ENCODE data around the gene ARHGEF3.

The ARHGEF3 gene

GRCh38 chr3:56822501-56822900 lies 20.8 kb upstream of the ARHGEF3 start:
- DNase-seq: no peak

GRCh38 chr3:56819016-56819809 lies 17.5 kb upstream of the ARHGEF3 start:
- DNase-seq: no peak

- no peak for DNase-seq
Observed at GRCh38 chr3:56818156-56818985, 16.6 kb upstream of the ARHGEF3 start.

DNA sequence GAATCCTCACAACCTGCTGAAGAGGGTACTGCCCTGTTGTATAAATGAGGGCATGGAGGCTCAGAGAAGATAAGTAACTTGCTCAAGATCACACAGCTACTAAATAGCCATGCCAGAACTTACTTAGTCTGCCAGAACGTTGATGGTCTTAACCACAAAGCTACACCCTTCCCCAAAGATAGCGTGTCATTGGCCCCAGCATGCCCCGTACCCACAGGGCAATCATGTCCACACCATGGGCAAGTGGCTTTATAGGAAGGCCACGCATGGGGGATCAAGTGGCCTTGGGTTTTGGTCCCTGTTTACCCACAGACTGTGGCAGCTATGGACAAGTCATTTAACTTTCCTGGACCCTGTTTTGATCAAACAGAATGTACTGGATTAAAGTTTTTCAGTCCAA lies 15.9 kb upstream of the ARHGEF3 start:
- no peak for DNase-seq

DNA sequence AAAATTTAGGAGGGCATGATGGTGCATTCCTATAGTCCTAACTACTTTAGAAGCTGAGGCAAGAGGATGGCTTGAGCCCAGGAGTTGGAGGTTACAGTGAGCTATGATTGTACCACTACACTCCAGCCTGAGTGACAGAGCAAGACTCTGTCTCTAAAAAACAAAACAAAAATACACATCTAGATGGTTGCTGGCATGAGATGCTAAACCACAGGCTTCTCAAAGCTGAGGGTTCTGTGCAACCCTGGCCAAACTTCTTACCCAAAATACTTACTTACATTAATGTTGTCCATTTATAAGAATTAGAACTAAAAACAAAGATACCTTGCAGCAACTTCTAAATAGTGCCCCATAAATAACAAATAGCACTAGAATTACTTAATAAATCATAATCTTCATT lies 14.3 kb upstream of the ARHGEF3 start:
- DNase-seq: no peak

DNA sequence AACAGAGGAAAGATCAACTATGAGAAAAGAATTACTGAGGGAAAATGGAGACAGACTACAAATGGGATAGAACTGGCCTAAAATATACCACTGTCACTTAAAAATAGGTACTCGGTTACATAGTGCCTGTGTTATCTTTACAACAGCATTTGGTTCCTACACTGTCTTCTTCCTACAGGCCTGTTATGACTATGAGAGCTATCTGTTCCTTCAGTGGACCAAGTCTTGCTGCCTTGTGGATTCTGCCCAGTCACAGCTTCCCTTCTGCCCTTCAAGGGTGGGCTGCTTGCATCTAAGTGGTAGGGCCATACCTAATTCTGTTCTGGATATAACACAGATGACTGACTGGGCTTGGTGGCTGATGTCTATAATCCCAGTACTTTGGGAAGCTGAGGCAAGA lies 13.8 kb upstream of the ARHGEF3 start:
- no peak for DNase-seq

GRCh38 chr3:56813653-56813960 lies 11.9 kb upstream of the ARHGEF3 start:
- DNase-seq: no peak

DNA sequence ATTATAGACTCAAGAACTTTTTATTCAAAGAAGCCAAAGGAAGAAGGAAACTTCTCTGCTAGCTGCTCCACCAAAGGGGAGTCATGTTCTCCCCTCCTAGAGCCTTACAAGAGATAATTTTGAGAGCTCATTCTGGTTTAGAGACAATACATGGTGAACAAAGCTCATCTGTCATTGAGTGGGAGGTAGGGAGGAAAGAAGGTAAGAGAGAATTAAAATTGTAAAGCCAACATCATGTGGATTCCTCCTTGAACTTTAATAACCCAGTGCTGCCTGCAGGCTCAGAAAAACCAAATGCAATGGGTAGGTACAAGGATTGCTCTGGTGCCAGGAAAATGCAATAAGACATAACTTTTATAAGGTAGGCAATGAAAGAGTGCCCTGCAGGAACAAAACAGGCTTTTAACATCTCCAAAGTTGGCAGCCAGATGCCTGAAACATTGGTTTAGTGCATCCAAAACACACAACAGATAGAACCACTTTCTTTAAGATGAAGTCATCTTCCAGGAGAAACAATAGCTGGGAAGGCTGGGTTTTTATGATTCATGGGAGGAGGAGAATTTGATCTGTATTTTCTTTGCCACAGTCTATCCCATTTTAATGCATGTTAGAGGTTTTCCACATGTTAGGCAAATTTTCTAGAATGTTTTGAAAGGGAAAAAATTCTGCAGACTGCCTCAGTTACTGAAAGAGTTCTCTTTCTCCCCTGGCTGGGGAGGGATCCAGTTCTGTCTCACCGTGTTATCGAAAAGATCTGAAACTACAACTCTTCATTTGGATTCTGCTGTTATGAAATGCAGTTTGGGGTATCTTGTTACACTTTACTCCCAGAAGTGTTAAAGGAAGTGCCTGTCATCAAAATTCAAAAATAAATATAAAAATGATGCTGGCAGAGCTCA lies 11.3 kb upstream of the ARHGEF3 start:
- no peak for DNase-seq

DNA sequence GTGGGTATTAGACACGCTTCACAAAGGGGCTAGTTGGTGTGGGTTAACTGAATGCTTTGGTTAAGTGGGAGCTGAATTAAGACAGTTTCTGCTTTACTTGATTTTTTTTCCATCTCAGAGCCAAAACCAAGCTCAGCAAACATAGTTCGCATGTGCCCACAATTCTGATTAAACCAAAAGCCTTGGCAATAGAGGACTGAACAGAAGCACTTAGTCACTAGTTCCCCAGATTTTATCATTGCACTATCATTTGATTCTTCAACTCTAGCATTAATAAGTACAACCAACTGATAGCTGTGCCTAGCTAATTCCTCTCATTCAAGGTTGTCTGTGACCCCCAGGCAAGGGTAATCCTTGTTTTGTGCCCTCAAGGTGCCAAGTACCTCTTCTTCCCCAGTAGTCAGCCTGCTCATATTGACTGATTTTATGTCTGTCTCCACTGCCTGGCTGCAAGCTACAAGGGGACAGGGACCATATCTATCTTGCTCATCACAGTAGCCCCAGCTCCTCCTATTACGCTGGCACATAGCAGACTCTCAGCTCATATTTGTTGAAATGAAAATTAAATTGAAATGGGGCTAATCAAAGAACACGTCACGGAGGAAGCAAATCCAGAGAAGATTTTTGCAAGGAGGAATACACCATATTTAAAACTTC lies 9.9 kb upstream of the ARHGEF3 start:
- no peak for DNase-seq

DNA sequence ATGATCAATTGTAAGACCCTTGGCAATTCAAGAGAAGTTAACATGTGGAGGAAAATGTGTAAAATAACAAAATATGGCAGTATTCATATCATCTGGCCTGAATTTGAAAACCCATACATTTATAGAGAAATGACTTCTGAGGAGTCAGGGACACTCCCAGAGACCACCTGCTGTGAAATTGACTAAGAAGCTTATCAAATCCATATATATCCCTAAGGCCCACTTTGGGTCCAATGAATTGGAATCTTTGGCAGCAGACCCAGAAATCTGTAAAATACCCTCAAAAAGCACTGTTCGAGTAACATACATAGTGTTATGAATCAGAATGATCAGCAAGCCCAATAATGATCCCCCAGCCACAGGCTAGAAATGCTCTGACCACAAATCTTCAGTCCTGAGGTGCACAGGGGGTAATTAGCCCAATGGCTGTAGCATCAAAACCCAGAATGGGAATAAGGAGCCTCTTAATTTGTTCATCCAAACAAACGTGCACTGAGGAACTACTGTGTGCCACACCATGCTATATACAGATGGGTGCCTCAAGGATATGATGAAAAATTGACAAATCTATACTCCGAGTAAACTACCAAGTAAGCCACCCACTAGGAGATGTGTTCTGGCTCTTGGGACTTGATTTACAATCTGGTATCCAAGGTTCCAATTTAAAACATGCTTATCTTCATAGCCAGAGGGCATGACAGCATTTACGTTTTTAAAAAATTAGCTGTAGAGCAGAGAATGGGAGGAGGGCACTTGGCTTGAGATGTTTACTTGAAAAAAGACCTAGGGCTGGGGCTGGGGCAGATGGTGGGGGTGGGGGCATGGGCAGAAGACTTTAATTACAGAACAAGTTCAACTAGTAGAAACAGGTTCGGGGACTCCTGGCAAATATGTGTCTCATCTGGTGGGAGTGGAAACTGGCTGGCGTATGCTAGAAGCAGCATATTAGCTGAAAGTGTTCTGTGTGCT lies 9.1 kb upstream of the ARHGEF3 start:
- DNase-seq: no peak

DNA sequence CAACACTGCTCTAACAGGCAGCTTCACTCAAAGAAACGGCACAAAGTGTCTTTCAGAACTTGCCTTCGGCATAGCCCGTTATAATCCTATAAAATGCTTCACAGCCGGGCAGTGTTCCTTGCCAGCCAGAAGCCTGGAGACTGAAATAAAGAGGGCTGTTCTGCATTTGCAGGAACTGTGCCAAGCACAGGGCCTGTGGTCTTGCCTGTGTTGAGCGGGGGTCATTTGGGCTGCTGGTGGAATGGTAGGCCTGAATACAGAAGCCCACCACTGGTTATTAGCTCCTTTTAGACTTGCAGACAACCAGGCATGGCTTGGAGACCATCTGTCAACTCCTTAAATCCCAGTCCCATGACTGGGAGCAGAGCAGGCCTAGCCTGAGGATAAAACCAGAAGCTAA lies 4.7 kb upstream of the ARHGEF3 start:
- no peak for DNase-seq

GRCh38 chr3:56802790-56803189 lies 1.0 kb upstream of the ARHGEF3 start:
- no peak for DNase-seq

- no peak for DNase-seq
Observed at GRCh38 chr3:56802378-56802745, 613 bp upstream of the ARHGEF3 start.

GRCh38 chr3:56800832-56801661 lies 702 bp downstream of the ARHGEF3 start:
- DNase-seq: no peak

DNA sequence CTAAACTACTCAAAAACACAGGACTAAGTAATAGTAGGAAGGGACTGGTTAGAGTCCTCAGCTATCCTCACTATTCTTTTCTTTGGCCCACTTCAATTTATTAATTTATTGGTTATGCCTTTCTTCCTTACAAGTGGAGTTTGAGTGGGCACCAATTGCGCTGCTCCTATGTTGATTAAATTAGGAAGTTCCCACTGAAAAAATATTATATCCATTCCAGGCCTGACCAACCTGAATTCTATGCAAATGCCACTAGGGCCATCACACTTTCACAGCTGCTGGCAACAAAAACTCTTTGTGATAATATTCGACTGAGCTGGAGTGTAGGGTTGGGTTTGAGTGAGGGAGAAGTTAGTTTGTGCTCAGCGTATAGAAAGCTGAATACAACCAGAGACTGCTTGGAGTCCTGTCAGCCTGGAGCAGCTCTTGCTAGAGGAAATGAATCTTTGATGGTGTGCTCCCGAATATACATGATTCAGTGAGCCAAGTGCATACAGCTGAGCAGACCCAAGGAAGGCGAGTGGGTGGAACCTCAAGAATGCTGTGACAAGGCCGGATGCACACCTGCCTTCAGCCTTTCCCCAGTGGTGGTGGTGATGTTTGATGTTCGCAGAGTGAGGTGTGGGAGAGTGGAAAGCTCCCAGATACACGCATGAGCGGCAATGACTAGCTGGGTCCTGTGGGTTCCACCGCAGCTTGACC lies 1.5 kb downstream of the ARHGEF3 start:
- peak; percentile 68 for DNase-seq

DNA sequence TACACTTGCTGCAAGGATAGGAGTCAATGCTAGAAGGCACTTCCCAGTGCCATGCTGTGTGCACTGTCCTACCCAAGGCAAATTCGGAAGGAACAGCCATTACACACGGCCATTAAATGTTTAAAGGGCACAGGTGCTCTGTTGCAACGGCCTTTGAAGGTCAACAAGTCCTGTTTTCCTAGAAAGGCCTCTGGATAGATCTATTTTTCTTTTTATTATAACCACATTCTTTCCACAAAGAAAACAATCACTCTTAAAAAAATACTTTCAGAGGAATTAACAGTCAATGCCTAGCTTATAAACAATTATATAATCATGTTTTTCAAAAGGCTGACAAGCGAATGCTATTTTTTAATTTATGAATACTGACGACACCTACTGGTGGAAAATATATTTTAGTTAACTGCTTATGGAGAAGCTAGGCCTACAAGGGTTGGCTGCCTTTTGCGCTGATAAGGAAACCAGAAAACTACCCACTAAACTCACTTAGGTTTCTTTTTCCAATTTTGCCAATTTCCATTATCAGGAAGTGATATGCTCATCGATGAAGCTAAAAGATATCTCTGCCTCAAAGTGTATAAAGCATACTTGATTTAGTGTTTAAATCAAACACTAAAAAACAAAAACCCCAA lies 2.4 kb downstream of the ARHGEF3 start:
- peak; percentile 30 for DNase-seq

GRCh38 chr3:56796996-56797395 lies 4.8 kb downstream of the ARHGEF3 start:
- no peak for DNase-seq

GRCh38 chr3:56796202-56796601 lies 5.5 kb downstream of the ARHGEF3 start:
- DNase-seq: no peak

DNA sequence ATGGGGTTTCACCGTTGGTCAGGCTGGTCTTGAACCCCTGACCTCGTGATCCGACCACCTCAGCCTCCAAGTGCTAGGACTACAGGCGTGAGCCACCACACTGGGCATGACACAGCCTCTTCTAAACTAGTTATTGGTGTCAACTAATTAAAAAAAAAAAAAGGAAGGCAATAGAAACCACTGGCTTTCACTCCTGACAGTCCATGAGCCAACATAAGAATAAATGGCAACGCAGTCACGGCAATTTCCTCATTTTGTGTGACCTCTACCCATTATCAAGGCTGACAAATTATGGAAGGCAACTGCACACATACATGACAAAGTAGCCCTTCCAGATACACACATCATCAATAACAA lies 5.9 kb downstream of the ARHGEF3 start:
- DNase-seq: peak; percentile 43
